HG03097 (cell line): ENCODE data around the gene OTP.

Source experiments
- ATAC-seq: cut with Tn5 transposase; IDR thresholded peaks from one replicate; pipeline ENCODE4 v1.9.1; 2021; ENCODE audit not compliant: unreplicated experiment, low FRiP score

OTP gene

GRCh38 chr5:77637998-77638762 is at the start of gene OTP:
Gene OTP (minus strand): TSS chr5:77638713. CDS start chr5:77638549, 164 bp downstream.
- ATAC-seq = no peak

GRCh38 chr5:77683171-77683732 is 44.7 kb upstream of the OTP start:
- no peak for ATAC-seq

- ATAC-seq = no peak
Observed at GRCh38 chr5:77670526-77670925, 32.0 kb upstream of the OTP start.

- no peak for ATAC-seq
Observed at GRCh38 chr5:77669677-77670076, 31.2 kb upstream of the OTP start.

- no peak for ATAC-seq
Observed at GRCh38 chr5:77663090-77663863, 24.8 kb upstream of the OTP start.

- ATAC-seq = no peak
Observed at GRCh38 chr5:77662635-77663034, 24.1 kb upstream of the OTP start.

GRCh38 chr5:77658662-77659061 is 20.1 kb upstream of the OTP start:
- ATAC-seq = no peak

- ATAC-seq = no peak
Observed at GRCh38 chr5:77651343-77651742, 12.8 kb upstream of the OTP start.

GRCh38 chr5:77650686-77651085 is 12.2 kb upstream of the OTP start:
- ATAC-seq = no peak

- ATAC-seq = no peak
Observed at GRCh38 chr5:77649776-77650175, 11.3 kb upstream of the OTP start.

GRCh38 chr5:77645995-77646639 is 7.6 kb upstream of the OTP start:
- no peak for ATAC-seq

- ATAC-seq = no peak
Observed at GRCh38 chr5:77645158-77645994, 6.9 kb upstream of the OTP start.

- ATAC-seq = no peak
Observed at GRCh38 chr5:77644371-77645157, 6.1 kb upstream of the OTP start.

GRCh38 chr5:77643654-77644370 is 5.3 kb upstream of the OTP start:
- ATAC-seq = no peak

- ATAC-seq = no peak
Observed at GRCh38 chr5:77642738-77643653, 4.5 kb upstream of the OTP start.

- no peak for ATAC-seq
Observed at GRCh38 chr5:77641963-77642737, 3.6 kb upstream of the OTP start.

GRCh38 chr5:77641397-77641943 is 3.0 kb upstream of the OTP start:
- no peak for ATAC-seq
